Measurements from ENCODE around the gene TNFRSF14. TPM values are rescaled to one million over a fixed set of nuclear protein-coding genes. Genes with fewer than 3 reads are reported as not detected.
A peak's percentile ranks its signal among the peaks of the same experiment; 100 is the strongest.

Gene TNFRSF14
- total RNA-seq, 1 experiment from 2014 or later, result 0.57 TPM

- Histone ChIP-seq H2BK20ac (ENCODE audit: low read depth, low read length, poor library complexity, severe bottlenecking) (no peak overlapping the region), H4K91ac (ENCODE audit: insufficient read length, low read depth, low read length) (no peak overlapping the region), H2BK15ac (ENCODE audit: low read depth, low read length) (no peak overlapping the region), H3K9me3 (ENCODE audit: control insufficient read depth, low read depth, low read length) (no peaks in the 10 kb centered on the region), H4K8ac (replicated peaks; ENCODE audit: insufficient read length, low read depth, low read length) (no peak overlapping the region), H3K4me1 (ENCODE audit: insufficient read depth, low read length) (no peaks in the 10 kb centered on the region), H3T11ph (ENCODE audit: low read length) (no peak overlapping the region), H4K20me1 (ENCODE audit: control insufficient read depth, insufficient read depth, insufficient read length) (peaks cover 3% of the 10 kb centered on the region), H3K4ac (ENCODE audit: low read depth, low read length) (no peak overlapping the region), H3K23ac (ENCODE audit: insufficient read length, low read depth, low read length) (no peak overlapping the region), H3K27me3 (ENCODE audit: insufficient read depth, low read length) (peaks cover 20% of the 10 kb centered on the region; the same call in 1 of the 2 replicates), H2BK5ac (ENCODE audit: insufficient read length, low read length) (no peak overlapping the region), H3K9ac (ENCODE audit: extremely low read depth, insufficient read length, low read length) (no peak overlapping the region), H3K79me1 (ENCODE audit: insufficient read depth, low read depth, low read length, poor library complexity, severe bottlenecking) (no peaks in the 10 kb centered on the region), H3K14ac (ENCODE audit: insufficient read depth, low read length) (no peak overlapping the region), H2BK120ac (ENCODE audit: low read depth, low read length, poor library complexity, severe bottlenecking) (no peak overlapping the region), H2AFZ (ENCODE audit: low read length) (no peak overlapping the region), H3K4me2 (ENCODE audit: insufficient read depth, insufficient read length, low read length) (no peak overlapping the region), H2BK12ac (ENCODE audit: insufficient read length, low read depth, low read length) (no peak overlapping the region), H3K27ac (ENCODE audit: insufficient read length, low read depth, low read length) (no peak overlapping the region), H3K79me2 (ENCODE audit: insufficient read depth, low read length) (no peaks in the 10 kb centered on the region), H3K23me2 (ENCODE audit: insufficient read length, low read depth, low read length, poor library complexity, severe bottlenecking) (no peaks in the 10 kb centered on the region), H2AK5ac (ENCODE audit: insufficient read length, low read length) (no peak overlapping the region), H4K5ac (ENCODE audit: insufficient read length, low read depth, low read length) (no peak overlapping the region), H3K56ac (ENCODE audit: insufficient read length, low read depth, low read length) (no peak overlapping the region), H3K18ac (ENCODE audit: insufficient read length, low read depth, low read length) (no peak overlapping the region)
- peaks cover 0 to 3% of the 10 kb centered on the region in 2 experiments; a peak in 2 of 5 replicates for H3K9me3 Mint-ChIP-seq
- peak overlapping the region in 1 of 2 experiments; percentile 41; a peak in 2 of 5 replicates for H3K4me3 Mint-ChIP-seq
- no CpG with 5 or more reads among the region's 18 CpGs for WGBS (ENCODE audit: extremely low coverage, insufficient read length, low lambda C conversion rate)
- DNase-seq, result no peak
- H3K4me1 Mint-ChIP-seq, result peaks cover 10 to 22% of the 10 kb centered on the region in 2 experiments
- peaks cover 97% of the 10 kb centered on the region for H3K27me3 Mint-ChIP-seq (ENCODE audit: low read depth)
- H3K27ac Mint-ChIP-seq, result no peak overlapping the region
- no peaks in the 10 kb centered on the region for H3K36me3 Mint-ChIP-seq (ENCODE audit: insufficient read depth in 1 of 3, low read depth in 3 of 3)
- TF ChIP-seq, protein P1, sequence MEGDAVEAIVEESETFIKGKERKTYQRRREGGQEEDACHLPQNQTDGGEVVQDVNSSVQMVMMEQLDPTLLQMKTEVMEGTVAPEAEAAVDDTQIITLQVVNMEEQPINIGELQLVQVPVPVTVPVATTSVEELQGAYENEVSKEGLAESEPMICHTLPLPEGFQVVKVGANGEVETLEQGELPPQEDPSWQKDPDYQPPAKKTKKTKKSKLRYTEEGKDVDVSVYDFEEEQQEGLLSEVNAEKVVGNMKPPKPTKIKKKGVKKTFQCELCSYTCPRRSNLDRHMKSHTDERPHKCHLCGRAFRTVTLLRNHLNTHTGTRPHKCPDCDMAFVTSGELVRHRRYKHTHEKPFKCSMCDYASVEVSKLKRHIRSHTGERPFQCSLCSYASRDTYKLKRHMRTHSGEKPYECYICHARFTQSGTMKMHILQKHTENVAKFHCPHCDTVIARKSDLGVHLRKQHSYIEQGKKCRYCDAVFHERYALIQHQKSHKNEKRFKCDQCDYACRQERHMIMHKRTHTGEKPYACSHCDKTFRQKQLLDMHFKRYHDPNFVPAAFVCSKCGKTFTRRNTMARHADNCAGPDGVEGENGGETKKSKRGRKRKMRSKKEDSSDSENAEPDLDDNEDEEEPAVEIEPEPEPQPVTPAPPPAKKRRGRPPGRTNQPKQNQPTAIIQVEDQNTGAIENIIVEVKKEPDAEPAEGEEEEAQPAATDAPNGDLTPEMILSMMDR (conservative IDR thresholded peaks at IDR 0.05), result no peak
These were observed 21.3 kb upstream of the TNFRSF14 start for GRCh38 chr1:2534687-2535441.
